Duodenal mucosa (tissue), 2 donors: ENCODE measurements around the gene SLC22A2.

Experiments
- H3K27ac ChIP-seq: one replicate; pipeline ENCODE4 v1.7.0; 2013; ENCODE audit warnings: low read depth, low read length
- H3K27me3 ChIP-seq, 2 donors: one replicate each; pipeline ENCODE4 v1.7.0; 2013; ENCODE audit warnings: low read length in 2 of 2, control low read depth in 1 of 2; ENCODE audit not compliant: insufficient read depth in 2 of 2, control insufficient read depth in 1 of 2
- H3K36me3 ChIP-seq, 2 donors: one replicate each; pipeline ENCODE4 v1.7.0; 2013; ENCODE audit warnings: low read length in 2 of 2, control low read depth in 1 of 2; ENCODE audit not compliant: insufficient read depth in 2 of 2, control insufficient read depth in 1 of 2
- H3K4me1 ChIP-seq, 2 donors: one replicate each; pipeline ENCODE4 v1.7.0; 2013; ENCODE audit warnings: low read length in 2 of 2, control low read depth in 1 of 2; ENCODE audit not compliant: insufficient read depth in 2 of 2, control insufficient read depth in 1 of 2
- H3K4me3 ChIP-seq, 2 donors: one replicate each; pipeline ENCODE4 v1.7.0; 2013; ENCODE audit warnings: low read length in 2 of 2, low read depth in 1 of 2
- H3K9ac ChIP-seq, 2 donors: one replicate each; pipeline ENCODE4 v1.7.0; 2013; ENCODE audit warnings: low read length in 2 of 2, low read depth in 1 of 2
- H3K9me3 ChIP-seq, 2 donors: one replicate each; pipeline ENCODE4 v1.7.0; 2013; ENCODE audit warnings: low read length in 2 of 2, control low read depth in 1 of 2; ENCODE audit not compliant: control insufficient read depth in 1 of 2

Gene SLC22A2

DNA sequence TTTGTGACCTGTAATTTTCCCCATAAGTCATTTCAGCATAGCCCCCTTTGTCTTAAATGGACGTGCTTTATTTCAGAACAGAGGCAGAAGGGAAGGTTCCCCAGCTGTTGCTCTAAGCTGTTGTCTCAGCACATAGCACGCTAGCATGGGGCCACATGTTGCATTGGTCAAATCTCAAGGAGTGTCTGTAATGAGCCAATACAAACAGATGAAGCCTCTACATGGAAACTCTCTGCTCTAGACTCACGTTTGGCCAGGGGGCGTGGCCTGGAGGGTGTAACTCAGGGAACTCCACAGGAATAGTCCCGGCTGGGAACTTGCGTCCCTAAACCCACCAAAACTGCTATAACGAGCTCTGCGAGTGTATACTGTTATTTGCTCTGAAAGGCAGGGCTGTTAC is 35.2 kb upstream of the SLC22A2 start:
- Histone ChIP-seq H3K36me3 (no peaks in the 10 kb centered on the region), H3K9me3 (no peaks in the 10 kb centered on the region), H3K27me3 (no peaks in the 10 kb centered on the region), H3K9ac (no peak overlapping the region), H3K4me3 (no peak overlapping the region), H3K4me1 (no peaks in the 10 kb centered on the region), H3K27ac (no peak overlapping the region)

DNA sequence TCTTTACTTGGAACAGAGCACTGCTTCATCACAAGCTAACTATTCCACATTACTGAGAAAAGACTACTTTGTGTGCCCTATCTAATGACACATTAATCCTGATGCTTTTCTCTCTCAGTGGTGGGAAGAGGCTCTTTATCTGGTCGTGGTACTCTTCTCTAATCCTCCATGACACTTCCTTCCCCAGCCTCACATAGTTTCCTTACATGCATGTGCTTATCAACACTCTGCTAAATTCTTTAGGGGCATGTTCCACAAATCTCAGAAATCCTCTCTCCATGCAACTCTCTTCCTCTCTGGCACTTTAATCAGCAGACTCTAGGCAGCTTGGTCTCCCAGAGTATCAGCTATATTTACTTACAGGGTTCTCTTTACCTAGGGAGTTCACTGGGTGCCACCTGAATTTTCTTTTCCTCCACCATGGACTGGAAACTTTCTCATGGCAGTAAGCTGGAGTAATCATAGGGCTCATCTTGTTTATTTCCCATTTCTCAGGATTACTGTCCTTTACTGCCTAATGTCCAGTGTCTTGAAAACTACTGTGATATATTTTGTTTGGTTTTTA is 27.0 kb upstream of the SLC22A2 start:
- H3K9me3 ChIP-seq, result no peaks in the 10 kb centered on the region
- no peak overlapping the region for H3K27ac ChIP-seq
- H3K36me3 ChIP-seq, result no peaks in the 10 kb centered on the region
- H3K9ac ChIP-seq, result no peak overlapping the region
- no peaks in the 10 kb centered on the region for H3K27me3 ChIP-seq
- no peaks in the 10 kb centered on the region for H3K4me1 ChIP-seq
- H3K4me3 ChIP-seq, result no peak overlapping the region

DNA sequence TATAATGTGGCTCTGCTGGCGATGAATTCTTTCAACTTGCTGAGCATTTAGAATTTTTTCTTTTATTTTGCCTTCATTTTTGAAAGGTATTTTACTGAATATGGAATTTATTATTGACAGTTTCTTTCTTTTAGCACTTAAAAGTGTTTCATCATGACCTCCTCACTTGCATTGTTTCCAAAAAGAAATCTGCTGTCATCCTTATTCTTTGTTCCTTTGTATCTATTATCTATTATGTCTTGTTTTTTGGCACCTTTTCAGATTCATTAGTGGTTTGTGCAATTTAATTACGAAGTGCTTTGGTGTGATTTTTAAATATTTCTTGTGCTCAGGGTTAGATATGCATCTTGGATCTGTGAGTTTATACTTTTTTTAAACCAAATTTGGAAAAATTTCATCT is 26.0 kb upstream of the SLC22A2 start:
- Histone ChIP-seq H3K27me3 (no peaks in the 10 kb centered on the region), H3K27ac (no peak overlapping the region), H3K9me3 (no peaks in the 10 kb centered on the region)

DNA sequence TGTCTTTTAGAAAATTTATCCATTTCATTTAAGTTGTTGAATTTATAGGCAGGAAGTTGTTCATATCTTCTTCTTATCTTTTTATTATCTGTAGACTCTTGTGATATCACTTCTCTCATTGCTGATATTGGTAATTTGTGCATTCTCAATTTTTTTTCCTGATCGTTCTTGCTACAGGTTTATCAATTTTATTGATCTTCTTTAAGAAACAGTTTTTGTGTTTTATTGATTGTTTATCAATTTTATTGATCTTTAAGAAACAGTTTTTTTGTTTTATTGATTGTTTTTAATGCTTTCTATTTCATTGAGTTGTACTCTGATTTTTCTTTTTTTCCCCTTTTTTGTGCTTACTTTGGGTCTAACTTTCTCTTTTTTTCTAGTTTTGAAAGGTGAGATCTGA is 23.8 kb upstream of the SLC22A2 start:
- Histone ChIP-seq H3K36me3 (no peaks in the 10 kb centered on the region), H3K9me3 (no peaks in the 10 kb centered on the region), H3K9ac (no peak overlapping the region), H3K4me1 (no peaks in the 10 kb centered on the region), H3K27me3 (no peaks in the 10 kb centered on the region), H3K27ac (no peak overlapping the region), H3K4me3 (no peak overlapping the region)

More for the DNA sequence above, 26.0 kb upstream of the SLC22A2 start:
- no peaks in the 10 kb centered on the region for H3K4me1 ChIP-seq
- H3K36me3 ChIP-seq, result no peaks in the 10 kb centered on the region
- H3K4me3 ChIP-seq, result no peak overlapping the region
- H3K9ac ChIP-seq, result no peak overlapping the region

DNA sequence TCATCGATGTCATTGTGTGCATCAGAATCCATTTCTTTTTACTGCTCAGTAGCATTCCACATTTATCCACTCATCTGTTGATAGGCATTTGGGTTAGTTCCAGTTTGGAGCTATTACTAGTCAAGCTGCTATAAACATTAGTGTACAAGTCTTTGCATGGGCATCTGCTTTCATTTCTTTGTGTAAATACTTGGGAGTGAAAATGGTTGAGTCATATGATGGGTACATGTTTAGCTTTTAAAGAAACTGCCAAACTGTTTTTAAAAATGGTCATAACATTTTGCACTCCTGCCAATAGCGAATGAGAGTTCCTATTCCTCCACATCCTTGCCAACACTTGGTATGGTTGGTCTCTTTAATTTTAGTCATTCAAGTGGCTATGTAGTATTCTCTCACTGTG is 21.2 kb upstream of the SLC22A2 start:
- Histone ChIP-seq H3K27me3 (no peaks in the 10 kb centered on the region), H3K36me3 (no peaks in the 10 kb centered on the region), H3K9me3 (no peaks in the 10 kb centered on the region), H3K9ac (no peak overlapping the region), H3K4me3 (no peak overlapping the region), H3K27ac (no peak overlapping the region), H3K4me1 (no peaks in the 10 kb centered on the region)

DNA sequence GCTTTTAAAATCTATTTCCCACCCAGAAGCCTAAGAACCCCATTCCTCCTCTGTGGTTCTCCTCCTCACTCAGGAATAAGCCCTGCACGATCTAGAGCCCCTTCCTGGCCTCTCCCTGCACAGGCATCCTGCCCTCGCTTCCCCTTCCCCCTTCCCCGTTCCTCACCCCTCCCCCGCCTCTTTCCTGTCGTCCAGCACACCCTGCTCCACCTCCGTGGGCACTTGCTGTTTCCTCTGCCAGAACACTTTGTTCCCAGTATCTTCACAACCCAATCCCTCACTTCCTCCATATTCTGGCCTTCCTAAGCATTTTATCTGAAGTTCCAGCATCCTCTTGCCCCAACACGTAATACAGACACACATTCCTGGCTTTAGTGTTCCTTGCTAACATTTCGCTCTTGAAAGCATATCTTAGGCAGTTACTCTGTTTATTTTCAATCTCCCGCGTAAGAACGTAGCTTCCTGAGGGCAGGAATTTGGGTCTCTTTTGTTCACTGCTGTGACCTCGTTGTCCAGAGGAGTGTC is 20.2 kb upstream of the SLC22A2 start:
- H3K4me3 ChIP-seq, result no peak overlapping the region
- no peak overlapping the region for H3K9ac ChIP-seq
- H3K4me1 ChIP-seq, result no peaks in the 10 kb centered on the region
- H3K9me3 ChIP-seq, result no peaks in the 10 kb centered on the region
- H3K27ac ChIP-seq, result no peak overlapping the region
- H3K36me3 ChIP-seq, result no peaks in the 10 kb centered on the region
- no peaks in the 10 kb centered on the region for H3K27me3 ChIP-seq

DNA sequence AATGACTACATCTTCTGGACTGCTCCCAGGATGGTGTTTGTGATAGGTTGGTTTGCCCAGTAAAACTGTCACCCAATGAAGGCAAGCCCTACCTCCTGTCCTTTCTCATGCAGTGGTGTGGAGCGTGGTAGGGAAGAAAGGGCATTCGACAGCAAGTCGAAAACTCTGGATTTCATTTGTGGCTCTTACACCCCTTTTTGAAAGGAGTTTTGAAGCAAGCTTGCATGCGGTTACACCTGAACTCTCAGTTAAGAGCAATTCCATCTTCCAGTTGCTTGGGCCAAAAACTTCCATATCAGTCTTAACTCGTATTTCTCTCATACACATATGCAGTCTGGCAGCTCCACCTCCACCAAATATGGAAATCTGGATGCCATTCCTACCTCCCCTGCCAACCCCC is 19.7 kb upstream of the SLC22A2 start:
- H3K36me3 ChIP-seq, result no peaks in the 10 kb centered on the region
- H3K27me3 ChIP-seq, result no peaks in the 10 kb centered on the region
- H3K9me3 ChIP-seq, result no peaks in the 10 kb centered on the region
- H3K4me3 ChIP-seq, result no peak overlapping the region
- H3K9ac ChIP-seq, result no peak overlapping the region
- H3K27ac ChIP-seq, result no peak overlapping the region
- H3K4me1 ChIP-seq, result peaks cover 4 to 5% of the 10 kb centered on the region in 2 donors

DNA sequence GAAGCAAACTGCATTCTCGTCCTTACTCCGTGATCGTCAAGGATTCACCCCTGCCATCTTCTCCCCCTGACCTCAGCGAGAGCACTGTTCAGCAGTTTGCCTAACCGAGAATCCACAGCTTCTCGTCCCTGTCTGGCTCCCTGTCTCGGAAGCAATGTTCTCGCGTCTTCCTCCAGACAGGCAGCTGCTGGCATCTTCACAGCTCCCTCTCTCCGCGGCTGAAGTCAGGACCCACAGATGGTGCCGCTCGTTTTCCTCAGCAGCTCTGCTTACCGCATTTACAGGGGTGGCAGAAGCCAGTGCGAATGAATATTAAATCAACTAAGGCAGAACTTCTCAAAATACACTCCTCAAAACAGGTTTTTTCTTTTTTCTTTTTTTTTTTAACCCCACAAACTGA is 18.9 kb upstream of the SLC22A2 start:
- Histone ChIP-seq H3K27me3 (no peaks in the 10 kb centered on the region), H3K4me3 (no peak overlapping the region), H3K27ac (no peak overlapping the region), H3K4me1 (peaks cover 5 to 8% of the 10 kb centered on the region in 2 donors), H3K9ac (no peak overlapping the region), H3K36me3 (no peaks in the 10 kb centered on the region), H3K9me3 (no peaks in the 10 kb centered on the region)

DNA sequence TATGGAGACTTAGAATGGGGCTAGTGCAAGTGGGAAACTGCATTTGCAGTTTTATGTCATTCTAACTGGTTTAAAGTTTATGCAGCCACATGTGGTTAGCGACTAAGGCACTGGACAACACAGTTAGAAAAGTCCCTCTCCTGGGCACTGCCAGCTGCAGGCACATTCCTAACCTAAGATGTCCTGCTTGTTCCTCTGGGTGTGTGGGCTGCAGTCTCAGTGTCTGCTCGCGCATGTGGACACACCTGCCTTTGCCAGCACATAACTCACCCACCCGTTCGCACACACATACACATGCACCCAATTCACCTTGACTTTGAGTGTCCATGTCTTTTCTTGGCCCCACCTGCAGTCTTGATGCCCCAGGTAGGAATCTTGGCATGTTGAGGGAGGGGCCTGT is 18.5 kb upstream of the SLC22A2 start:
- H3K9ac ChIP-seq, result no peak overlapping the region

DNA sequence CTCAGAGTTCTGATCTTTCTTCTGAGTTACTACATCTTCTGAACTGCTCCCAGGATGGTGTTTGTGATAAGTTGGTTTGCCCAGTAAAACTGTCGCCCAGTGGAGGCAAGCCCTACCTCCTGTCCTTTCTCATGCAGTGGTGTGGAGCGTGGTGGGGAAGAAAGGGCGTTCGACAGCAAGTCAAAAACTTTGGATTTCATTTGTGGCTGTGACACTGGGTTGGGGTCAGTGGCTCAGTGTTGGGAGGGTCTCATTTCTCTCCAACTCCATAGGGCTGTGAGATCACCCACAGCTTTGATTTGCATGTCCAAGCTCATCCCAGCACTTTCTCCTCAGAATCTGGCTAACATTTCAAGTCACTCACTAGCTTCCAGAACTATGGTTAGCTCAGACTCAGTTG is 17.5 kb upstream of the SLC22A2 start:
- Histone ChIP-seq H3K36me3 (no peaks in the 10 kb centered on the region), H3K9me3 (no peaks in the 10 kb centered on the region), H3K4me3 (no peak overlapping the region), H3K27me3 (no peaks in the 10 kb centered on the region), H3K27ac (no peak overlapping the region), H3K9ac (no peak overlapping the region), H3K4me1 (peaks cover 5 to 8% of the 10 kb centered on the region in 2 donors)

More for the DNA sequence above, 18.5 kb upstream of the SLC22A2 start:
- Histone ChIP-seq H3K27me3 (no peaks in the 10 kb centered on the region), H3K27ac (no peak overlapping the region), H3K9me3 (no peaks in the 10 kb centered on the region), H3K36me3 (no peaks in the 10 kb centered on the region), H3K4me3 (no peak overlapping the region), H3K4me1 (peaks cover 5 to 8% of the 10 kb centered on the region in 2 donors)
